GM23338 (cell line): Measurements from ENCODE around the gene ACSL6. TPM values are rescaled to one million over a fixed set of nuclear protein-coding genes. Genes with fewer than 3 reads are reported as not detected.

Source experiments
- ATAC-seq: fragments of 200-7000 bp; cut with Tn5 transposase; 3 replicates; pipeline ENCODE4 v1.9.1; 2020
- DNase-seq: peaks from one replicate; pipeline ENCODE4 v3.0.0-alpha.2; 2015; ENCODE audit warnings: low spot score
- H2AFZ ChIP-seq: fragments of 200-600 bp; sonication (generic); 2 replicates; pipeline ENCODE4 v1.8.0; 2016; ENCODE audit warnings: antibody characterized with exemption, mild to moderate bottlenecking, moderate library complexity
- H3F3A ChIP-seq: fragments of 200-600 bp; sonication (generic); replicated peaks from 2 replicates; pipeline ENCODE4 v1.8.0; 2017; ENCODE audit warnings: antibody characterized with exemption, mixed run types, low read depth
- H3K27ac ChIP-seq: fragments of 200-600 bp; sonication (generic); 2 replicates; pipeline ENCODE4 v1.6.1; 2016; ENCODE audit warnings: low read depth
- H3K27me3 ChIP-seq: fragments of 200-600 bp; sonication (generic); 2 replicates; pipeline ENCODE4 v1.8.0; 2016; ENCODE audit warnings: mild to moderate bottlenecking, mixed run types, moderate library complexity; ENCODE audit not compliant: insufficient read depth
- H3K36me3 ChIP-seq: fragments of 200-600 bp; sonication (generic); 2 replicates; pipeline ENCODE4 v1.8.0; 2016; ENCODE audit warnings: mild to moderate bottlenecking; ENCODE audit not compliant: insufficient read depth
- H3K4me1 ChIP-seq: fragments of 200-600 bp; sonication (generic); 2 replicates; pipeline ENCODE4 v1.8.0; 2016; ENCODE audit warnings: mild to moderate bottlenecking, moderate library complexity; ENCODE audit not compliant: insufficient read depth
- H3K4me2 ChIP-seq: fragments of 200-600 bp; sonication (generic); 2 replicates; pipeline ENCODE4 v1.7.1; 2017; ENCODE audit warnings: mixed run types
- H3K4me3 ChIP-seq: fragments of 200-600 bp; sonication (generic); 2 replicates; pipeline ENCODE4 v1.6.1; 2016; ENCODE audit warnings: mixed run types
- H3K79me2 ChIP-seq: fragments of 200-600 bp; sonication (generic); replicated peaks from 2 replicates; pipeline ENCODE4 v1.8.0; 2017; ENCODE audit warnings: mild to moderate bottlenecking; ENCODE audit not compliant: insufficient read depth
- H3K9me2 ChIP-seq: fragments of 200-600 bp; sonication (generic); 2 replicates; pipeline ENCODE4 v1.8.0; 2017; ENCODE audit not compliant: insufficient read depth
- H4K20me1 ChIP-seq: fragments of 200-600 bp; sonication (generic); replicated peaks from 2 replicates; pipeline ENCODE4 v1.8.0; 2017; ENCODE audit warnings: mild to moderate bottlenecking; ENCODE audit not compliant: insufficient read depth
- H3K27ac Mint-ChIP-seq: 2 replicates; pipeline ENCODE4 v1.8.0; 2020; ENCODE audit warnings: inconsistent platforms, mild to moderate bottlenecking, moderate library complexity, mixed read lengths
- H3K27me3 Mint-ChIP-seq: 3 replicates; pipeline ENCODE4 v1.8.0; 2022; ENCODE audit warnings: low read depth, mild to moderate bottlenecking, moderate library complexity, mixed read lengths, inconsistent platforms; ENCODE audit not compliant: insufficient read depth, poor library complexity
- H3K36me3 Mint-ChIP-seq: 3 replicates; pipeline ENCODE4 v1.8.0; 2021; ENCODE audit warnings: low read depth, mild to moderate bottlenecking, inconsistent platforms, moderate library complexity, mixed read lengths
- H3K4me1 Mint-ChIP-seq: 3 replicates; pipeline ENCODE4 v1.8.0; 2020; ENCODE audit warnings: mild to moderate bottlenecking, inconsistent platforms, mixed read lengths
- H3K4me3 Mint-ChIP-seq: 3 replicates; pipeline ENCODE4 v1.8.0; 2021; ENCODE audit warnings: moderate library complexity, mild to moderate bottlenecking, inconsistent platforms, mixed read lengths
- H3K9me3 Mint-ChIP-seq: 3 replicates; pipeline ENCODE4 v1.8.0; 2020; ENCODE audit warnings: moderate library complexity, mild to moderate bottlenecking, inconsistent platforms, mixed read lengths
- EZH2 ChIP-seq: fragments of 200-600 bp; sonication (generic); IDR thresholded peaks from one replicate; pipeline ENCODE4 v1.8.0; 2017; ENCODE audit warnings: antibody characterized with exemption, mild to moderate bottlenecking, low read depth; ENCODE audit not compliant: unreplicated experiment
- NANOG ChIP-seq: IDR thresholded peaks from 2 replicates; pipeline ENCODE4 v1.6.1; 2016; ENCODE audit warnings: antibody characterized with exemption, borderline replicate concordance
- STAT1 ChIP-seq: IDR thresholded peaks from one replicate; pipeline ENCODE4 v1.6.1; 2016; ENCODE audit warnings: antibody characterized with exemption; ENCODE audit not compliant: unreplicated experiment
- polyA plus RNA-seq: library from polyadenylated mRNA; unstranded; fragments of >200 nt; fragmentation: Nextera tagmentation; extraction: Ambion mirVana; gene quantifications from 2 replicates; pipeline ENCODE4 v1.2.1, GENCODE V29; 2016
- total RNA-seq: library from RNA; depleted of rRNA; stranded (reverse); fragments of >200 nt; shearing (Covaris generic); gene quantifications from 2 replicates; pipeline ENCODE4 v1.2.3, GENCODE V29; 2014
- TF ChIP-seq, protein P1 (sequence below): fragments of 250-450 bp; sonication (Bioruptor Pico); IDR thresholded peaks from 2 replicates; pipeline ENCODE4 v1.5.0; 2020; ENCODE audit warnings: mild to moderate bottlenecking, moderate library complexity
- TF ChIP-seq, protein P2 (sequence below): IDR thresholded peaks from one replicate; pipeline ENCODE4 v1.6.1; 2018; ENCODE audit warnings: antibody characterized with exemption; ENCODE audit not compliant: unreplicated experiment

The ACSL6 gene
- total and polyA plus RNA-seq, 2 experiments from 2014 or later: 0.76 to 3.6 TPM

DNA sequence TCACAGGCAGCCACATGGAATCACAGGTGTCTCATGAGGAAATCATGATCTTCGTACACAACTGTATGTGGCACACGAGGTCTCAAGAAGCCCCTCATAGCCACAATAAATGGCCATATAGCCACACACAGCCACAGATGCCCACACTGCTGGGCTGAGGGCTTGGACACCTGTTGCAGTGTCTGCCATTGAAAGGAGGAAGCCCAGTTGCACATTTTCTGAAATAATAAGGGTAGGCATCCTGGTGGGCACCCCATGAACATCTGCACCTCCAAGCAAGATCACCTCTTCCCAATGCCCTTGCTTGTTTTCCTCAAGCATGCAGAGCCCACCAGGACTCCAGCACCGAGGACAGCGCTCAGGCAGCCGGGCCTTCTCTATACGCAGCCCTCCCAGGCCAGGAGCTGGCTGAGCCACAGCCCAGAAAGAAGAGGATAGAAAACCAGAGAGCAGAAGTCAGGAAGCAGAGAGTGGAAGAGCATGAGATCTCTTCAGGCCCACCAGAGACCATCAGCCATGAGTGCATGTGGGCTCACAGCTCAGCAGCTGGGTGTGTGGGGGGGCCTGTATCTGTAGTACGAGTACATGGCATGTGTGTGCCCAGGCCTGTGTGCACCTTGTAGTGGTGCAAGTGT is 1.0 kb upstream of the ACSL6 start:
- Mint-ChIP-seq H3K9me3 (no peaks in the 10 kb centered on the region), H3K27me3 (peaks cover 32% of the 10 kb centered on the region), H3K4me1 (peaks cover 24% of the 10 kb centered on the region), H3K4me3 (peak overlapping the region; percentile 67), H3K36me3 (no peaks in the 10 kb centered on the region), H3K27ac (no peak overlapping the region)
- no peak overlapping the region for H3K27ac ChIP-seq
- H3K27me3 ChIP-seq: peaks cover 25% of the 10 kb centered on the region
- no peaks in the 10 kb centered on the region for H4K20me1 ChIP-seq
- no peaks in the 10 kb centered on the region for H3K79me2 ChIP-seq
- TF ChIP-seq, protein P1, sequence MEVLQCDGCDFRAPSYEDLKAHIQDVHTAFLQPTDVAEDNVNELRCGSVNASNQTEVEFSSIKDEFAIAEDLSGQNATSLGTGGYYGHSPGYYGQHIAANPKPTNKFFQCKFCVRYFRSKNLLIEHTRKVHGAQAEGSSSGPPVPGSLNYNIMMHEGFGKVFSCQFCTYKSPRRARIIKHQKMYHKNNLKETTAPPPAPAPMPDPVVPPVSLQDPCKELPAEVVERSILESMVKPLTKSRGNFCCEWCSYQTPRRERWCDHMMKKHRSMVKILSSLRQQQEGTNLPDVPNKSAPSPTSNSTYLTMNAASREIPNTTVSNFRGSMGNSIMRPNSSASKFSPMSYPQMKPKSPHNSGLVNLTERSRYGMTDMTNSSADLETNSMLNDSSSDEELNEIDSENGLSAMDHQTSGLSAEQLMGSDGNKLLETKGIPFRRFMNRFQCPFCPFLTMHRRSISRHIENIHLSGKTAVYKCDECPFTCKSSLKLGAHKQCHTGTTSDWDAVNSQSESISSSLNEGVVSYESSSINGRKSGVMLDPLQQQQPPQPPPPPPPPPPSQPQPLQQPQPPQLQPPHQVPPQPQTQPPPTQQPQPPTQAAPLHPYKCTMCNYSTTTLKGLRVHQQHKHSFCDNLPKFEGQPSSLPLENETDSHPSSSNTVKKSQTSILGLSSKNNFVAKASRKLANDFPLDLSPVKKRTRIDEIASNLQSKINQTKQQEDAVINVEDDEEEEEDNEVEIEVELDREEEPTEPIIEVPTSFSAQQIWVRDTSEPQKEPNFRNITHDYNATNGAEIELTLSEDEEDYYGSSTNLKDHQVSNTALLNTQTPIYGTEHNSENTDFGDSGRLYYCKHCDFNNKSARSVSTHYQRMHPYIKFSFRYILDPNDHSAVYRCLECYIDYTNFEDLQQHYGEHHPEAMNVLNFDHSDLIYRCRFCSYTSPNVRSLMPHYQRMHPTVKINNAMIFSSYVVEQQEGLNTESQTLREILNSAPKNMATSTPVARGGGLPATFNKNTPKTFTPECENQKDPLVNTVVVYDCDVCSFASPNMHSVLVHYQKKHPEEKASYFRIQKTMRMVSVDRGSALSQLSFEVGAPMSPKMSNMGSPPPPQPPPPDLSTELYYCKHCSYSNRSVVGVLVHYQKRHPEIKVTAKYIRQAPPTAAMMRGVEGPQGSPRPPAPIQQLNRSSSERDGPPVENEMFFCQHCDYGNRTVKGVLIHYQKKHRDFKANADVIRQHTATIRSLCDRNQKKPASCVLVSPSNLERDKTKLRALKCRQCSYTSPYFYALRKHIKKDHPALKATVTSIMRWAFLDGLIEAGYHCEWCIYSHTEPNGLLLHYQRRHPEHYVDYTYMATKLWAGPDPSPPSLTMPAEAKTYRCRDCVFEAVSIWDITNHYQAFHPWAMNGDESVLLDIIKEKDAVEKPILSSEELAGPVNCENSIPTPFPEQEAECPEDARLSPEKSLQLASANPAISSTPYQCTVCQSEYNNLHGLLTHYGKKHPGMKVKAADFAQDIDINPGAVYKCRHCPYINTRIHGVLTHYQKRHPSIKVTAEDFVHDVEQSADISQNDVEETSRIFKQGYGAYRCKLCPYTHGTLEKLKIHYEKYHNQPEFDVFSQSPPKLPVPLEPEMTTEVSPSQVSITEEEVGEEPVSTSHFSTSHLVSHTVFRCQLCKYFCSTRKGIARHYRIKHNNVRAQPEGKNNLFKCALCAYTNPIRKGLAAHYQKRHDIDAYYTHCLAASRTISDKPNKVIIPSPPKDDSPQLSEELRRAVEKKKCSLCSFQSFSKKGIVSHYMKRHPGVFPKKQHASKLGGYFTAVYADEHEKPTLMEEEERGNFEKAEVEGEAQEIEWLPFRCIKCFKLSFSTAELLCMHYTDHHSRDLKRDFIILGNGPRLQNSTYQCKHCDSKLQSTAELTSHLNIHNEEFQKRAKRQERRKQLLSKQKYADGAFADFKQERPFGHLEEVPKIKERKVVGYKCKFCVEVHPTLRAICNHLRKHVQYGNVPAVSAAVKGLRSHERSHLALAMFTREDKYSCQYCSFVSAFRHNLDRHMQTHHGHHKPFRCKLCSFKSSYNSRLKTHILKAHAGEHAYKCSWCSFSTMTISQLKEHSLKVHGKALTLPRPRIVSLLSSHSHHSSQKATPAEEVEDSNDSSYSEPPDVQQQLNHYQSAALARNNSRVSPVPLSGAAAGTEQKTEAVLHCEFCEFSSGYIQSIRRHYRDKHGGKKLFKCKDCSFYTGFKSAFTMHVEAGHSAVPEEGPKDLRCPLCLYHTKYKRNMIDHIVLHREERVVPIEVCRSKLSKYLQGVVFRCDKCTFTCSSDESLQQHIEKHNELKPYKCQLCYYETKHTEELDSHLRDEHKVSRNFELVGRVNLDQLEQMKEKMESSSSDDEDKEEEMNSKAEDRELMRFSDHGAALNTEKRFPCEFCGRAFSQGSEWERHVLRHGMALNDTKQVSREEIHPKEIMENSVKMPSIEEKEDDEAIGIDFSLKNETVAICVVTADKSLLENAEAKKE (CRISPR knock-in tag): no peak
- TF ChIP-seq, protein P2, sequence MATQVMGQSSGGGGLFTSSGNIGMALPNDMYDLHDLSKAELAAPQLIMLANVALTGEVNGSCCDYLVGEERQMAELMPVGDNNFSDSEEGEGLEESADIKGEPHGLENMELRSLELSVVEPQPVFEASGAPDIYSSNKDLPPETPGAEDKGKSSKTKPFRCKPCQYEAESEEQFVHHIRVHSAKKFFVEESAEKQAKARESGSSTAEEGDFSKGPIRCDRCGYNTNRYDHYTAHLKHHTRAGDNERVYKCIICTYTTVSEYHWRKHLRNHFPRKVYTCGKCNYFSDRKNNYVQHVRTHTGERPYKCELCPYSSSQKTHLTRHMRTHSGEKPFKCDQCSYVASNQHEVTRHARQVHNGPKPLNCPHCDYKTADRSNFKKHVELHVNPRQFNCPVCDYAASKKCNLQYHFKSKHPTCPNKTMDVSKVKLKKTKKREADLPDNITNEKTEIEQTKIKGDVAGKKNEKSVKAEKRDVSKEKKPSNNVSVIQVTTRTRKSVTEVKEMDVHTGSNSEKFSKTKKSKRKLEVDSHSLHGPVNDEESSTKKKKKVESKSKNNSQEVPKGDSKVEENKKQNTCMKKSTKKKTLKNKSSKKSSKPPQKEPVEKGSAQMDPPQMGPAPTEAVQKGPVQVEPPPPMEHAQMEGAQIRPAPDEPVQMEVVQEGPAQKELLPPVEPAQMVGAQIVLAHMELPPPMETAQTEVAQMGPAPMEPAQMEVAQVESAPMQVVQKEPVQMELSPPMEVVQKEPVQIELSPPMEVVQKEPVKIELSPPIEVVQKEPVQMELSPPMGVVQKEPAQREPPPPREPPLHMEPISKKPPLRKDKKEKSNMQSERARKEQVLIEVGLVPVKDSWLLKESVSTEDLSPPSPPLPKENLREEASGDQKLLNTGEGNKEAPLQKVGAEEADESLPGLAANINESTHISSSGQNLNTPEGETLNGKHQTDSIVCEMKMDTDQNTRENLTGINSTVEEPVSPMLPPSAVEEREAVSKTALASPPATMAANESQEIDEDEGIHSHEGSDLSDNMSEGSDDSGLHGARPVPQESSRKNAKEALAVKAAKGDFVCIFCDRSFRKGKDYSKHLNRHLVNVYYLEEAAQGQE: peak; percentile 92
- TF ChIP-seq EZH2 (no peak), STAT1 (no peak), NANOG (peak; percentile 9; the same call in 1 of the 2 replicates)
- no peaks in the 10 kb centered on the region for H3K36me3 ChIP-seq
- no peaks in the 10 kb centered on the region for H3K9me2 ChIP-seq
- H3F3A ChIP-seq: no peaks in the 10 kb centered on the region
- DNase-seq (peak; percentile 88), ATAC-seq (peak; percentile 78)
- H3K4me2 ChIP-seq: peak overlapping the region; percentile 97
- H3K4me1 ChIP-seq: peaks cover 8% of the 10 kb centered on the region; the same call in 1 of the 2 replicates
- no peak overlapping the region for H2AFZ ChIP-seq
- peak overlapping the region; percentile 78; the same call in 1 of the 2 replicates for H3K4me3 ChIP-seq
